Activated CD8-positive, alpha-beta memory T cell treated with anti-CD3 and anti-CD28 coated beads for 1 hour (primary cell): ENCODE results near the gene ADGRA1.

Source experiments
- DNase-seq, 2 donors: peaks; one replicate each; pipeline ENCODE4 v3.0.0-alpha.2; 2020; ENCODE audit warnings: low read depth in 1 of 2; ENCODE audit errors: extremely low read depth in 1 of 2

The ADGRA1 gene

GRCh38 chr10:133056001-133056400, 31.7 kb upstream of the ADGRA1 start:
- no peak for DNase-seq

- no peak for DNase-seq
These were observed 31.0 kb upstream of the ADGRA1 start for GRCh38 chr10:133056651-133057178.

GRCh38 chr10:133058331-133059092, 29.2 kb upstream of the ADGRA1 start:
- no peak for DNase-seq

- DNase-seq, result no peak
These were observed 28.6 kb upstream of the ADGRA1 start for GRCh38 chr10:133059093-133059470.

GRCh38 chr10:133059571-133059970, 28.2 kb upstream of the ADGRA1 start:
- DNase-seq, result no peak

- DNase-seq, result no peak
These were observed 27.7 kb upstream of the ADGRA1 start for GRCh38 chr10:133060022-133060421.

- no peak for DNase-seq
These were observed 27.3 kb upstream of the ADGRA1 start for GRCh38 chr10:133060466-133060865.

- DNase-seq, result no peak
These were observed 26.8 kb upstream of the ADGRA1 start for GRCh38 chr10:133060881-133061280.

- no peak for DNase-seq
These were observed 26.3 kb upstream of the ADGRA1 start for GRCh38 chr10:133061296-133062038.

GRCh38 chr10:133062085-133062484, 25.6 kb upstream of the ADGRA1 start:
- no peak for DNase-seq

- no peak for DNase-seq
These were observed 25.1 kb upstream of the ADGRA1 start for GRCh38 chr10:133062635-133063034.

- DNase-seq, result no peak
These were observed 20.3 kb upstream of the ADGRA1 start for GRCh38 chr10:133067149-133068105.

- DNase-seq, result no peak
These were observed 19.4 kb upstream of the ADGRA1 start for GRCh38 chr10:133068111-133069032.

- DNase-seq, result no peak
These were observed 18.6 kb upstream of the ADGRA1 start for GRCh38 chr10:133069033-133069525.

- no peak for DNase-seq
These were observed 17.3 kb upstream of the ADGRA1 start for GRCh38 chr10:133070405-133070804.

GRCh38 chr10:133070810-133071209, 16.9 kb upstream of the ADGRA1 start:
- no peak for DNase-seq

- DNase-seq, result no peak
These were observed 16.0 kb upstream of the ADGRA1 start for GRCh38 chr10:133071733-133072132.

- no peak for DNase-seq
These were observed 15.5 kb upstream of the ADGRA1 start for GRCh38 chr10:133072196-133072595.

- no peak for DNase-seq
These were observed 14.9 kb upstream of the ADGRA1 start for GRCh38 chr10:133072720-133073390.
